Hepatocyte (in vitro differentiated cells): ENCODE results near the gene MLLT1. TPM values are rescaled to one million over a fixed set of nuclear protein-coding genes. Genes with fewer than 3 reads are reported as not detected.

ENCODE experiments used
- DNase-seq: peaks from one replicate; pipeline ENCODE4 v3.0.0-alpha.2; 2016; ENCODE audit warnings: low spot score
- H2AFZ ChIP-seq: fragments of 200-600 bp; sonication (generic); 2 replicates; pipeline ENCODE4 v1.6.0; 2016; ENCODE audit warnings: antibody characterized with exemption, mild to moderate bottlenecking
- H3K27ac ChIP-seq: fragments of 200-600 bp; sonication (generic); 2 replicates; pipeline ENCODE4 v1.5.1; 2016; ENCODE audit warnings: mild to moderate bottlenecking
- H3K27me3 ChIP-seq: fragments of 200-600 bp; sonication (generic); 2 replicates; pipeline ENCODE4 v1.6.1; 2016
- H3K36me3 ChIP-seq: fragments of 200-600 bp; sonication (generic); replicated peaks from 2 replicates; pipeline ENCODE4 v1.5.1; 2016; ENCODE audit warnings: low read depth; ENCODE audit not compliant: insufficient read depth
- H3K4me1 ChIP-seq: fragments of 200-600 bp; sonication (generic); 2 replicates; pipeline ENCODE4 v1.5.1; 2016; ENCODE audit warnings: mild to moderate bottlenecking, moderate library complexity; ENCODE audit not compliant: insufficient read depth
- H3K4me2 ChIP-seq: fragments of 200-600 bp; sonication (generic); 2 replicates; pipeline ENCODE4 v1.6.0; 2016
- H3K4me3 ChIP-seq: fragments of 200-600 bp; sonication (generic); 2 replicates; pipeline ENCODE4 v1.5.1; 2016; ENCODE audit warnings: mild to moderate bottlenecking
- H3K79me2 ChIP-seq: fragments of 200-600 bp; sonication (generic); 2 replicates; pipeline ENCODE4 v1.6.0; 2017; ENCODE audit warnings: mild to moderate bottlenecking
- H3K9me2 ChIP-seq: fragments of 200-600 bp; sonication (generic); replicated peaks from 2 replicates; pipeline ENCODE4 v1.6.0; 2017; ENCODE audit warnings: mild to moderate bottlenecking; ENCODE audit not compliant: insufficient read depth
- H3K9me3 ChIP-seq: fragments of 200-600 bp; sonication (generic); 2 replicates; pipeline ENCODE4 v1.5.1; 2016; ENCODE audit warnings: low read depth, mild to moderate bottlenecking
- H4K20me1 ChIP-seq: fragments of 200-600 bp; sonication (generic); 2 replicates; pipeline ENCODE4 v1.6.0; 2016; ENCODE audit warnings: mild to moderate bottlenecking; ENCODE audit not compliant: insufficient read depth, poor library complexity, severe bottlenecking
- CTCF ChIP-seq: fragments of 200-600 bp; sonication (generic); IDR thresholded peaks from 2 replicates; pipeline ENCODE4 v1.5.1; 2016; ENCODE audit warnings: antibody characterized with exemption, mild to moderate bottlenecking; ENCODE audit not compliant: poor library complexity
- EZH2 ChIP-seq: fragments of 200-600 bp; sonication (generic); IDR thresholded peaks from 2 replicates; pipeline ENCODE4 v1.6.1; 2016; ENCODE audit warnings: antibody characterized with exemption, mild to moderate bottlenecking, borderline replicate concordance
- EZH2phosphoT487 ChIP-seq: fragments of 200-600 bp; sonication (generic); IDR thresholded peaks from one replicate; pipeline ENCODE4 v1.6.1; 2018; ENCODE audit warnings: antibody characterized with exemption, mild to moderate bottlenecking, low read depth, moderate library complexity; ENCODE audit not compliant: unreplicated experiment, severe bottlenecking
- WGBS: methylation state at CpG from one replicate; pipeline ENCODE4 v1.1.6; 2016; ENCODE audit warnings: low lambda C conversion rate; ENCODE audit errors: missing lambda C conversion rate; 5-methylcytosine and 5-hydroxymethylcytosine counted together
- polyA plus RNA-seq: library from polyadenylated mRNA; unstranded; fragments of >200 nt; fragmentation: Nextera tagmentation; extraction: Ambion mirVana; gene quantifications from 2 replicates; pipeline ENCODE4 v1.2.1, GENCODE V29; 2016
- total RNA-seq: library from RNA; depleted of rRNA; stranded (reverse); fragments of >200 nt; gene quantifications from 2 replicates; pipeline ENCODE4 v1.2.3, GENCODE V29; 2014

The MLLT1 gene
- total and polyA plus RNA-seq, 2 experiments from 2014 or later: 17.2 to 23.3 TPM

DNA sequence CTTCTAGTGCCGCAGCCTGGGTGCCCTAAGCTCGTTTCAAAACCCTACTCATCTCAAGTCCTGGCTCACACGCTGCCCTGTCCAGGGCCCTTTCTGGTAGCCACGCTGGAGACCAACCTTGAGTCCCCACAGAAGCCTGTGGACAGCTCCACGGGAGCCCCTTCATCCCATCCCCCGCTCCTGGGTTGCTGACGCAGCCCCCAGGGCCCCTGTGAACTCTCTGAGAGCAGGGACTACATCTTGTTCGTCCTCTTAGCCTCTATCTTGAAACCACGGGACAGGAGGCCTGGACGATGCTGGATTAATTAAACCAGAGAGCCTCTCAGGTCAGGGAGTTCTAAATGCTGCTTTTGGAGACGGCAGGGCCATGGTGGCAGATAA is 7.4 kb downstream of the MLLT1 start:
- Histone ChIP-seq H3K9me2 (no peaks in the 10 kb centered on the region), H3K36me3 (no peaks in the 10 kb centered on the region), H3K79me2 (peaks cover 100% of the 10 kb centered on the region), H4K20me1 (peaks cover 57% of the 10 kb centered on the region), H3K4me1 (peaks cover 72% of the 10 kb centered on the region), H2AFZ (no peak overlapping the region), H3K27ac (peak overlapping the region; percentile 94), H3K27me3 (no peaks in the 10 kb centered on the region), H3K4me3 (no peak overlapping the region), H3K9me3 (no peaks in the 10 kb centered on the region), H3K4me2 (peak overlapping the region; percentile 98)
- no peak for DNase-seq
- WGBS: 42% methylated on average over 11 of the region's 11 CpGs
- TF ChIP-seq CTCF: no peak
- no peak for TF ChIP-seq EZH2
- no peak for TF ChIP-seq EZH2phosphoT487

DNA sequence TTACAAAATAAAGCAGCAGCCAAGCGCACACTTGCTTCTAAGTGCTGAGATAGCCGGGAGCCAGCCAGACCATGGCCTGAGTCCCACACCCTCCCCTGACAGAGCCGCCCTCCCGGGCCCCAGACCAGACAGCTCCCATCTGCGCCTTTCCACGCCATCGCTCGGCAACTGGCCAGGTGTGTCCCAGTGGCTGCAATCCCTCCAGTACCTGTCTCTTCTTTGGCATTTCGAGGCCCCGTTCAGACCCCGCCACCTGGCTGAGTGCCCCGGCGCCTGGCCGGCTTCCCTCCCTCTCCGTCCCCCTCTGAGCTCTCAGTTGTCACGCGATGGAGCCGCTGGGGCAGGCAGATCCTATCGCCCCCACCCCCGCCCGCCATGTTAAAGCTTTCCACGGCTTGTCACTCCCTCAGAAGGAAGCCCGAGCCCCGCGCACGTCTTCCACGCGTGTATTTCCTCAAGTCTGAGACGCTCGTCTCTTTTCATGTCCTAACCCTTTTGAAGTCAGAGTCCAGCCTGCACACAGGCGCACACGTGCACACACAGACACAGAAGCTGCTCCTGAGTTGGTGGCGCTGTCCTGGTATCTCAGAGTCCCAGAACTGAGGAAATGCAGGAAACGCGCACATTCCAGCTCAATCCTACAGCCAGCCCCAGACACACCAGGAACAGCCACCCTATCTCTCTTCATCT is 7.9 kb downstream of the MLLT1 start:
- 52% methylated on average over 21 of the region's 35 CpGs for WGBS
- no peaks in the 10 kb centered on the region for H3K36me3 ChIP-seq
- peak overlapping the region; percentile 98 for H3K4me2 ChIP-seq
- H3K4me1 ChIP-seq: peaks cover 67% of the 10 kb centered on the region
- no peak overlapping the region for H3K4me3 ChIP-seq
- H2AFZ ChIP-seq: no peak overlapping the region
- H3K27me3 ChIP-seq: no peaks in the 10 kb centered on the region
- H3K9me2 ChIP-seq: no peaks in the 10 kb centered on the region
- TF ChIP-seq CTCF: no peak
- TF ChIP-seq EZH2phosphoT487: no peak
- no peak for TF ChIP-seq EZH2
- H3K27ac ChIP-seq: peak overlapping the region; percentile 94
- H3K9me3 ChIP-seq: no peaks in the 10 kb centered on the region
- H4K20me1 ChIP-seq: peaks cover 51% of the 10 kb centered on the region
- peaks cover 100% of the 10 kb centered on the region for H3K79me2 ChIP-seq
- peak; percentile 76 for DNase-seq

DNA sequence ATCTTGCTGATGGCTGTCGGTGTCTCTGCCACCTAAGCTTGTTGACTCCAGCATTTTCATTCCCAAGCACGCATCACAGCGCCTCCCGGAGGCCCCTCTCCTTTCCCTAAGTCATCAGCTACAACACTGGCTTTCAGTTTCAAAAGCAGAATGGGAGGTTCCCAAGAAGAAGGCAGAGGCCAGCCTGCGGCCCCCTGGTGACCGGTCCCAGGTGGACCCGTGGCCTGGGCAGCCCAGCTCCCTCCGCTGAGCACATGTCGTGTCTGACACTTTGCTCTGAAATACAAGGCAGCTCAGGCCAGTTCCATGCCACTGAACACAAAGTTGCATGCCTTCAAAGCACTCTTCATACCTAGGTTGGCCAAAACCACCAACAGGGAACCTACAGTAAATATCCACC is 8.5 kb downstream of the MLLT1 start:
- Histone ChIP-seq H3K27me3 (no peaks in the 10 kb centered on the region), H3K9me2 (no peaks in the 10 kb centered on the region), H3K36me3 (no peaks in the 10 kb centered on the region), H4K20me1 (peaks cover 45% of the 10 kb centered on the region), H3K27ac (peak overlapping the region; percentile 94), H3K4me3 (no peak overlapping the region), H3K9me3 (no peaks in the 10 kb centered on the region), H3K79me2 (peaks cover 100% of the 10 kb centered on the region), H3K4me1 (peaks cover 60% of the 10 kb centered on the region), H2AFZ (no peak overlapping the region), H3K4me2 (peak overlapping the region; percentile 98)
- TF ChIP-seq CTCF (peak; percentile 28), EZH2 (no peak)
- DNase-seq: no peak
- 87% methylated on average over 9 of the region's 9 CpGs for WGBS
